Measurements from ENCODE around the gene SLC5A12. TPM values are rescaled to one million over a fixed set of nuclear protein-coding genes. Genes with fewer than 3 reads are reported as not detected.

Gene SLC5A12, protein sequence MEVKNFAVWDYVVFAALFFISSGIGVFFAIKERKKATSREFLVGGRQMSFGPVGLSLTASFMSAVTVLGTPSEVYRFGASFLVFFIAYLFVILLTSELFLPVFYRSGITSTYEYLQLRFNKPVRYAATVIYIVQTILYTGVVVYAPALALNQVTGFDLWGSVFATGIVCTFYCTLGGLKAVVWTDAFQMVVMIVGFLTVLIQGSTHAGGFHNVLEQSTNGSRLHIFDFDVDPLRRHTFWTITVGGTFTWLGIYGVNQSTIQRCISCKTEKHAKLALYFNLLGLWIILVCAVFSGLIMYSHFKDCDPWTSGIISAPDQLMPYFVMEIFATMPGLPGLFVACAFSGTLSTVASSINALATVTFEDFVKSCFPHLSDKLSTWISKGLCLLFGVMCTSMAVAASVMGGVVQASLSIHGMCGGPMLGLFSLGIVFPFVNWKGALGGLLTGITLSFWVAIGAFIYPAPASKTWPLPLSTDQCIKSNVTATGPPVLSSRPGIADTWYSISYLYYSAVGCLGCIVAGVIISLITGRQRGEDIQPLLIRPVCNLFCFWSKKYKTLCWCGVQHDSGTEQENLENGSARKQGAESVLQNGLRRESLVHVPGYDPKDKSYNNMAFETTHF
- 0.09 TPM in 1 of 2 replicates, not detected in the other for total RNA-seq

DNA sequence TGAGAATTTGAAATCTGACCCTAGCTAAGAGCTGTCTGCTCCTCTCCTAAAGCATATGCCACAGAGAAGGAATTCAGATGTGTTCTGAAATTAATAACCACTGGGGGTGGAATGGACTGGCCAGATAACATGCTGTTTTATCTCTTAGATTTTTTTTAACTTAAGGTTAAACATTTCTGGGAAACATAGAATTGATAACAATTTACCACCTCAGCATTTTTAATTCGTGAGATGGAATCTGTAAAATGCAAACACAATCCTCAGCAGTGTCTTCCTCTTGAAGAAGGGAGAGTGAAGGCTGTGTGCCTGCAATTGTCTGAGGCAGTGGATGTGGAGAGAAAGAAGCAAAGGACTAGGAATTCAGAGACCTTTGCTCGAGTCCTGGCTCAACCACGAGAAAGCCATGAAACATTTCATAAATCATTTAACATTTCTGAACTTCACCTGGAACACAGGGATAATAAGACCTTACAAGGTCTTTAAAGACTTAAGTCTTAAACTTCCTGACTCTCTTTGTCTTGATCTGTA is at the start of gene SLC5A12:
Gene SLC5A12, minus strand, starts transcription at position 113 of the 528 bp plus-strand sequence. CDS start 346 bp downstream, outside the sequence.

Other genes starting within 250 kb of the SLC5A12 start
- gene MUC15, start 149.8 kb downstream of the SLC5A12 start, total RNA-seq: not detected in 2 replicates

All from bronchial smooth muscle cell (primary cell).